Endothelial cell of umbilical vein (primary cell): ENCODE data around the gene CH25H. TPM values are rescaled to one million over a fixed set of nuclear protein-coding genes. Genes with fewer than 3 reads are reported as not detected.
"Not testable (repeated sequence)": the region's sequence is repeated elsewhere in the genome, so short reads cannot be mapped to it uniquely, and the experiment has no call there.

Source experiments
- BruUV-seq: library from RNA; stranded (reverse); fragments of 400-500 nt; replicated peaks from 2 replicates; lab custom pipeline; 2021; lab: Mats Ljungman, UMichigan
- CTCF ChIA-PET: fragments of 300-600, 350-600 bp; sonication (Branson Sonifier 250); formaldehyde crosslinking; loops from one replicate; lab custom pipeline; 2021; ENCODE audit warnings: antibody characterized with exemption, inconsistent platforms; lab: Charles Lee
- POLR2A ChIA-PET: fragments of 300-600, 350-600 bp; sonication (Branson Sonifier 250); formaldehyde crosslinking; loops from one replicate; lab custom pipeline; 2021; ENCODE audit warnings: antibody characterized with exemption, inconsistent platforms; lab: Charles Lee
- DNase-seq: peaks from one replicate; pipeline ENCODE4 v3.0.0-alpha.2; 2011; ENCODE audit warnings: low read depth, low spot score
- FAIRE-seq: peaks from 2 replicates; lab custom pipeline; 2011; peaks lifted over from hg19 to GRCh38; lab: Jason Lieb, UNC
- H2AFZ ChIP-seq: 2 replicates; pipeline ENCODE4 v1.6.0; 2012; ENCODE audit warnings: low read depth, low read length, control low read depth, inconsistent platforms
- H3K27ac ChIP-seq: 2 replicates; pipeline ENCODE4 v1.5.1; 2011; ENCODE audit warnings: low read depth, mild to moderate bottlenecking, control low read depth, low read length, moderate library complexity; ENCODE audit not compliant: insufficient read depth
- H3K27me3 ChIP-seq, 2 experiments: 2 replicates each; pipeline versions ENCODE4 v1.6.0 to v1.6.1; 2011; ENCODE audit warnings: low read length in 2 of 2, mixed read lengths in 1 of 2; ENCODE audit not compliant: control insufficient read depth in 2 of 2, insufficient read depth in 2 of 2
- H3K36me3 ChIP-seq, 2 experiments: 2 replicates in 1 of 2; 3 replicates in 1 of 2; pipeline ENCODE4 v1.5.1; 2011; ENCODE audit warnings: low read length in 2 of 2, mild to moderate bottlenecking in 1 of 2, moderate library complexity in 1 of 2; ENCODE audit not compliant: control insufficient read depth in 2 of 2, insufficient read depth in 2 of 2; ENCODE audit errors: extremely low read depth in 1 of 2
- H3K4me1 ChIP-seq: 3 replicates; pipeline ENCODE4 v1.5.1; 2011; ENCODE audit warnings: mild to moderate bottlenecking, low read length; ENCODE audit not compliant: control insufficient read depth, insufficient read depth; ENCODE audit errors: extremely low read depth
- H3K4me2 ChIP-seq: 2 replicates; pipeline ENCODE4 v1.6.1; 2011; ENCODE audit warnings: low read length, control low read depth, mixed read lengths; ENCODE audit not compliant: insufficient read depth
- H3K4me3 ChIP-seq, 3 experiments: fragments of 200-600 bp in 1 of 3; sonication (generic), shearing (Covaris generic) in 1 of 3; replicated peaks in 1 of 3; 2 replicates each; pipeline ENCODE4 v1.5.1; 2011 to 2016; ENCODE audit warnings: control low read depth in 3 of 3, low read length in 3 of 3, mild to moderate bottlenecking in 2 of 3, inconsistent platforms in 1 of 3, low read depth in 1 of 3, moderate library complexity in 1 of 3; ENCODE audit not compliant: insufficient read depth in 1 of 3
- H3K79me2 ChIP-seq: 2 replicates; pipeline ENCODE4 v1.6.0; 2012; ENCODE audit warnings: low read length, inconsistent platforms; ENCODE audit not compliant: control insufficient read depth, insufficient read depth
- H3K9ac ChIP-seq: replicated peaks from 2 replicates; pipeline ENCODE3; 2011; ENCODE audit warnings: low read length, control low read depth; ENCODE audit not compliant: insufficient read depth; ENCODE audit errors: extremely low read depth
- H3K9me1 ChIP-seq: replicated peaks from 3 replicates; pipeline ENCODE4 v1.6.0; 2011; ENCODE audit warnings: mild to moderate bottlenecking, low read length; ENCODE audit not compliant: control insufficient read depth, insufficient read depth; ENCODE audit errors: extremely low read depth
- H3K9me3 ChIP-seq: replicated peaks from 2 replicates; pipeline ENCODE4 v1.5.1; 2012; ENCODE audit warnings: low read length, inconsistent platforms; ENCODE audit not compliant: control insufficient read depth, insufficient read depth
- H4K20me1 ChIP-seq: replicated peaks from 2 replicates; pipeline ENCODE3; 2011; ENCODE audit warnings: mild to moderate bottlenecking, low read length; ENCODE audit not compliant: control insufficient read depth, insufficient read depth; ENCODE audit errors: extremely low read depth
- EZH2 ChIP-seq: IDR thresholded peaks from 2 replicates; pipeline ENCODE4 v1.6.1; 2012; ENCODE audit warnings: borderline replicate concordance, low read depth, mild to moderate bottlenecking, moderate library complexity, low read length, inconsistent platforms; ENCODE audit not compliant: severe bottlenecking
- MYC ChIP-seq: IDR thresholded peaks from one replicate; pipeline ENCODE4 v1.6.1; 2011; ENCODE audit warnings: mild to moderate bottlenecking, low read depth, low read length
- dilution Hi-C: fragments of 300-500 bp; cut with MboI; formaldehyde crosslinking; loops from one replicate; pipeline ENCODE4 v1.15.0; 2019; ENCODE audit warnings: low sequenced_read_pairs; ENCODE audit not compliant: extremely low pct_ligation_motif_present
- intact Hi-C: fragments of 100-400 bp; cut with micrococcal nuclease; formaldehyde crosslinking; loops from one replicate; pipeline ENCODE4 v1.10.0; 2022
- polyA plus RNA-seq, 4 experiments: library from polyadenylated mRNA; depleted of rRNA in 3 of 4; stranded (reverse) in 3 of 4; unstranded in 1 of 4; fragments of >200 nt; gene quantifications; 2 replicates each; pipeline versions ENCODE4 v1.2.1 to v1.2.3, GENCODE V29; 2011 to 2012; ENCODE audit warnings: missing spikeins in 1 of 4
- total RNA-seq: library from RNA; stranded (reverse); gene quantifications from 2 replicates; pipeline ENCODE4 v1.2.3, GENCODE V29; 2021

The CH25H gene
- total and polyA plus RNA-seq, 2 donors (not counting 3 experiments of a cell fraction or from before 2014, with no cell fraction given), result 0.30 TPM; not detected in 1

GRCh38 chr10:89197473-89197872 lies 9.6 kb downstream of the CH25H start:
- no peak overlapping the region for H3K27ac ChIP-seq
- H3K9me3 ChIP-seq, result no peaks in the 10 kb centered on the region
- intact Hi-C loops (no loop called here), dilution Hi-C loops (no loop called here)
- CTCF ChIA-PET, result interaction anchor here (0.6 to 1.8 kb wide), 6 partner anchors 14 to 210 kb away, joined by 3 to 6 read pairs (median 4); no protein-coding TSS in a partner anchor
- FAIRE-seq (no peak), DNase-seq (no peak)
- BruUV-seq, result no TSS peak
- H3K9me1 ChIP-seq, result no peaks in the 10 kb centered on the region
- no peak for TF ChIP-seq MYC
- no peak for TF ChIP-seq EZH2
- H4K20me1 ChIP-seq, result no peaks in the 10 kb centered on the region
- POLR2A ChIA-PET, result no interaction called here
- H3K36me3 ChIP-seq, result no peaks in the 10 kb centered on the region
- no peak overlapping the region for H3K4me3 ChIP-seq
- no peak overlapping the region for H2AFZ ChIP-seq
- H3K9ac ChIP-seq, result no peak overlapping the region
- no peaks in the 10 kb centered on the region for H3K4me1 ChIP-seq
- H3K27me3 ChIP-seq, result no peaks in the 10 kb centered on the region
- no peak overlapping the region for H3K4me2 ChIP-seq
- no peaks in the 10 kb centered on the region for H3K79me2 ChIP-seq

GRCh38 chr10:89191301-89191700 lies 15.8 kb downstream of the CH25H start:
- H3K27ac ChIP-seq, H4K20me1 ChIP-seq, H3K27me3 ChIP-seq, H3K9me1 ChIP-seq, POLR2A ChIA-PET, H3K9ac ChIP-seq, H2AFZ ChIP-seq, intact Hi-C loops, BruUV-seq, H3K36me3 ChIP-seq, dilution Hi-C loops, H3K9me3 ChIP-seq, H3K4me3 ChIP-seq, H3K79me2 ChIP-seq, H3K4me2 ChIP-seq, DNase-seq, FAIRE-seq, H3K4me1 ChIP-seq: not testable (repeated sequence)
- CTCF ChIA-PET, result interaction anchor here (1.3 to 1.6 kb wide), 2 partner anchors 13 to 26 kb away, joined by 3 to 4 read pairs; no protein-coding TSS in a partner anchor
